SH-SY5Y (cell line): ENCODE data around the gene AMBRA1.

ENCODE experiments used
- GATA2 ChIP-seq: IDR thresholded peaks from 2 replicates; pipeline ENCODE4 v1.6.1; 2011; ENCODE audit warnings: mild to moderate bottlenecking, low read depth, low read length
- GATA3 ChIP-seq: IDR thresholded peaks from 2 replicates; pipeline ENCODE4 v1.6.1; 2011; ENCODE audit warnings: low read depth, mild to moderate bottlenecking, low read length, moderate library complexity

AMBRA1 gene

GRCh38 chr11:46560300-46560991 lies 33.4 kb downstream of the AMBRA1 start:
- TF ChIP-seq GATA2 (no peak), GATA3 (no peak)

GRCh38 chr11:46559815-46560214 lies 34.0 kb downstream of the AMBRA1 start:
- TF ChIP-seq GATA3 (no peak), GATA2 (no peak)

- TF ChIP-seq GATA3: no peak
- no peak for TF ChIP-seq GATA2
Observed at GRCh38 chr11:46557684-46558151, 36.1 kb downstream of the AMBRA1 start.

- TF ChIP-seq GATA2 (no peak), GATA3 (no peak)
Observed at GRCh38 chr11:46555267-46556054, 38.4 kb downstream of the AMBRA1 start.

- TF ChIP-seq GATA2: no peak
- no peak for TF ChIP-seq GATA3
Observed at GRCh38 chr11:46554213-46555147, 39.3 kb downstream of the AMBRA1 start.

GRCh38 chr11:46553814-46554212 lies 40.0 kb downstream of the AMBRA1 start:
- TF ChIP-seq GATA3: no peak
- no peak for TF ChIP-seq GATA2

GRCh38 chr11:46551261-46551660 lies 42.6 kb downstream of the AMBRA1 start:
- TF ChIP-seq GATA3: no peak

GRCh38 chr11:46547579-46547978 lies 46.2 kb downstream of the AMBRA1 start:
- TF ChIP-seq GATA3 (no peak), GATA2 (no peak)

DNA sequence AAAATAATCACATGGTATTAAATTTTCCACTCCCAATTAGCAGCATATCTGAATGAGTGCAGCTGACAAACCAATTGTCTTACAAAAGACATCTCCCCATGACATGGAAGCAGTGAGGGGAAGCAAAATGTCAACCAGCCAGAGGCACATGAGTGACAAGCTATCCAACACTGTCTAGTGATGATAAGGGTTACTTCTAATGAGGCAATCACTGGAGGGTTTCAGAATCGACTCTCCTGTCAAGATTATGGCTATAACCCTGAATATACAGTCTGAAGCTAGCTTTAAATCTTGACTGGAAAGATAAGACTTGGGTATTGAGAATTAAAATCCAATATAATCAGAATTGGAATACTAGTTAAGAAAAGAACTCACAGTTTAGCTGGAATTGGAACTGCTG lies 50.3 kb downstream of the AMBRA1 start:
- TF ChIP-seq GATA2: no peak
- no peak for TF ChIP-seq GATA3

GRCh38 chr11:46541593-46542371 lies 52.0 kb downstream of the AMBRA1 start:
- TF ChIP-seq GATA3 (no peak), GATA2 (no peak)

GRCh38 chr11:46540807-46541206 lies 53.0 kb downstream of the AMBRA1 start:
- TF ChIP-seq GATA2: no peak
- TF ChIP-seq GATA3: no peak

DNA sequence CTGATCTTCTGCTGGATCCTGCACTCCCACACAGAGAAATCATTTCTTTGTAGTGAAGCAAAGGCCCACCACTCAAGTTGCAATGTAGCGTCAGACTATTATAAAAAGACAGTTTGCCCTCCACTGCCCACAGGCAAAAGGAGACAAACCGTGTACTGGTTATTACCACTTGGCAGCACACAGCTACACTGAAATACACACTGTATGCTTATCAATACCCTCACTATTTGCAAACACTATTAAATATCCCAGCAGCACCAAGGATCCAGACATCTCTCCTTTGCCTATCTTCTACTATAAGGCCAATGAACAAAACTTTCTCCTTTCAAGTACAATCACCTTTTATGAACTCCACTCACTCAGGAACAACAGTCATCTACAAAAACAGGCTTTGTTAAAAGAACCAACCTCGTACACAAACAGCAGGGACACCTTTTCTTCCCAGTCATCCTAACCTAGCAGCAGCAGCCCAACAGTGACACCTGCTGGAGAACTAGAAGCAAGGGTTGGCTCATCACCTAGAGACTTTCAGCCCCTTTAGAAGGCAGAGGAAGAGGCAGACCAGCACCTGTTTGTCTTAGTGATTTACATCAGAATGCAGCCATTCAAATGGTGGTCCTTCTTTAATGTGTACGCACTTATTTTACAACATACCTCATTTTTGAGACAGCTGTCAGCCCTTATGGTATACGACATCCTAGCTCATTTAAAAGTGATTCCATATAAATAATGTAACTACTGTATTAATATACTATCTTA lies 56.1 kb downstream of the AMBRA1 start:
- TF ChIP-seq GATA2: no peak
- no peak for TF ChIP-seq GATA3

GRCh38 chr11:46537121-46537520 lies 56.7 kb downstream of the AMBRA1 start:
- TF ChIP-seq GATA2 (no peak), GATA3 (no peak)
